Suprapubic skin (tissue), 4 donors: Measurements from ENCODE around the gene RNF34. TPM values are rescaled to one million over a fixed set of nuclear protein-coding genes. Genes with fewer than 3 reads are reported as not detected.
"Not testable (repeated sequence)": the region's sequence is repeated elsewhere in the genome, so short reads cannot be mapped to it uniquely, and the experiment has no call there.

Source experiments
- DNase-seq, 2 donors: peaks; one replicate each; pipeline ENCODE4 v3.0.0-alpha.2; 2019; ENCODE audit warnings: low spot score in 2 of 2
- H3K27ac ChIP-seq: fragments of 200-600 bp; sonication (generic); one replicate; pipeline ENCODE4 v1.5.1; 2019
- H3K27me3 ChIP-seq: fragments of 200-600 bp; sonication (generic); one replicate; pipeline ENCODE4 v1.5.1; 2019
- H3K36me3 ChIP-seq: fragments of 200-600 bp; sonication (generic); one replicate; pipeline ENCODE4 v1.5.1; 2019
- H3K4me1 ChIP-seq: fragments of 200-600 bp; sonication (generic); one replicate; pipeline ENCODE4 v1.5.1; 2019
- H3K4me3 ChIP-seq: fragments of 200-600 bp; sonication (generic); one replicate; pipeline ENCODE4 v1.5.1; 2019; ENCODE audit warnings: mild to moderate bottlenecking
- H3K9me3 ChIP-seq: fragments of 200-600 bp; sonication (generic); one replicate; pipeline ENCODE4 v1.5.1; 2019
- EP300 ChIP-seq: sonication (generic); formaldehyde crosslinking; IDR thresholded peaks from one replicate; pipeline ENCODE4 v1.6.1; 2017; ENCODE audit warnings: antibody characterized with exemption
- POLR2A ChIP-seq, 2 donors: fragments of 450-650 bp; IDR thresholded peaks; one replicate each; pipeline ENCODE4 v1.6.1; 2017; ENCODE audit warnings: antibody characterized with exemption in 2 of 2, mild to moderate bottlenecking in 2 of 2, moderate library complexity in 2 of 2
- POLR2AphosphoS5 ChIP-seq, 3 donors: sonication (generic); formaldehyde crosslinking; IDR thresholded peaks; one replicate each; pipeline ENCODE4 v1.6.1; 2017; ENCODE audit warnings: antibody characterized with exemption in 3 of 3
- WGBS: methylation state at CpG from one replicate; pipeline ENCODE4 v1.1.5; 2018; 5-methylcytosine and 5-hydroxymethylcytosine counted together
- total RNA-seq, 4 donors: library from RNA; depleted of rRNA; stranded (reverse); fragments of >200 nt; gene quantifications; one replicate each; pipeline ENCODE4 v1.1.0, GENCODE V29; 2016
- TF ChIP-seq, protein P1 (sequence below), 2 donors: fragments of 200-600 bp in 1 of 2; fragments of 450-650 bp in 1 of 2; sonication (generic) in 1 of 2; IDR thresholded peaks; one replicate each; pipeline ENCODE4 v1.5.1; 2016 to 2019; ENCODE audit warnings: antibody characterized with exemption in 2 of 2, mild to moderate bottlenecking in 1 of 2, moderate library complexity in 1 of 2

RNF34 gene
- total RNA-seq, 4 donors from 2014 or later = 14.6 to 40.3 (median 30.4) TPM

DNA sequence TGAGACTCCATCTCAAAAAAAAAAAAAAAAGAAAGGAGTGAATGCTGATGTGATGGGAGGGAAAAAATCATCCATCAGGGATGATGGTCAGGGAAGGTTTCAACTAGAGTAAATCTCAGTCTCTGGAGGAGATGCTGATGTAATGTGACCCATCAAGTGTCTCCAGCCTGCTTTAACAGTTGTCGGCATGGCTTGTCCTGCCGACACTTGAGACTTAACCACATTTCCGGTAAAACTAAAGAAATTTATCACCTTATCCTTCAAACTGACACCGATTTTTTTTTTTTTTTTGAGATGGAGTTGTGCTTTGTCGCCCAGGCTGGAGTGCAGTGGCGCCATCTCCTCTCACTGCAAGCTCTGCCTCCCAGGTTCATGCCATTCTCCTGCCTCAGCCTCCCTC lies 26.2 kb upstream of the RNF34 start:
- Histone ChIP-seq H3K27me3 (no peaks in the 10 kb centered on the region), H3K27ac (no peak overlapping the region), H3K36me3 (no peaks in the 10 kb centered on the region), H3K9me3 (no peaks in the 10 kb centered on the region), H3K4me3 (no peak overlapping the region), H3K4me1 (no peaks in the 10 kb centered on the region)
- no peak for DNase-seq
- no peak for TF ChIP-seq POLR2A (IDR thresholded peaks at IDR 0.05)
- TF ChIP-seq EP300 = no peak
- no peak for TF ChIP-seq POLR2AphosphoS5 (IDR thresholded peaks at IDR 0.05)
- TF ChIP-seq, protein P1, sequence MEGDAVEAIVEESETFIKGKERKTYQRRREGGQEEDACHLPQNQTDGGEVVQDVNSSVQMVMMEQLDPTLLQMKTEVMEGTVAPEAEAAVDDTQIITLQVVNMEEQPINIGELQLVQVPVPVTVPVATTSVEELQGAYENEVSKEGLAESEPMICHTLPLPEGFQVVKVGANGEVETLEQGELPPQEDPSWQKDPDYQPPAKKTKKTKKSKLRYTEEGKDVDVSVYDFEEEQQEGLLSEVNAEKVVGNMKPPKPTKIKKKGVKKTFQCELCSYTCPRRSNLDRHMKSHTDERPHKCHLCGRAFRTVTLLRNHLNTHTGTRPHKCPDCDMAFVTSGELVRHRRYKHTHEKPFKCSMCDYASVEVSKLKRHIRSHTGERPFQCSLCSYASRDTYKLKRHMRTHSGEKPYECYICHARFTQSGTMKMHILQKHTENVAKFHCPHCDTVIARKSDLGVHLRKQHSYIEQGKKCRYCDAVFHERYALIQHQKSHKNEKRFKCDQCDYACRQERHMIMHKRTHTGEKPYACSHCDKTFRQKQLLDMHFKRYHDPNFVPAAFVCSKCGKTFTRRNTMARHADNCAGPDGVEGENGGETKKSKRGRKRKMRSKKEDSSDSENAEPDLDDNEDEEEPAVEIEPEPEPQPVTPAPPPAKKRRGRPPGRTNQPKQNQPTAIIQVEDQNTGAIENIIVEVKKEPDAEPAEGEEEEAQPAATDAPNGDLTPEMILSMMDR (IDR thresholded peaks at IDR 0.05) = no peak
- WGBS = 87% methylated on average over 6 of the region's 6 CpGs

DNA sequence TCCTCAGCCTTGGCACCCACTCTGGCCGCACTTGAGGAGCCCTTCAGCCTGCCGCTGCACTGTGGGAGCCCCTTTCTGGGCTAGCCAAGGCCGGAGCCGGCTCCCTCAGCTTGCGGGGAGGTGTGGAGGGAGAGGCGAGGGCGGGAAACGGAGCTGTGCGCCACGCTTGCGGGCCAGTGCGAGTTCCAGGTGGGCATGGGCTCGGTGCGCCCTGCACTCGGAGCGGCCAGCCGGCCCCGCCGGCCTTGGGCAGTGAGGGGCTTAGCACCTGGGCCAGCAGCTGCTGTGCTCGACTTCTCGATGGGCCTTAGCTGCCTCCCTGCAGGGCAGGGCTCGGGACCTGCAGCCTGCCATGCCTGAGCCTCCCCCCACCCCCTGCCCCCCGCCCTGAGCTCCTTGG lies 25.6 kb upstream of the RNF34 start:
- H3K27me3 ChIP-seq, DNase-seq, H3K4me1 ChIP-seq, H3K27ac ChIP-seq, H3K36me3 ChIP-seq, H3K9me3 ChIP-seq, H3K4me3 ChIP-seq: not testable (repeated sequence)
- 100% methylated on average over 3 of the region's 23 CpGs for WGBS

DNA sequence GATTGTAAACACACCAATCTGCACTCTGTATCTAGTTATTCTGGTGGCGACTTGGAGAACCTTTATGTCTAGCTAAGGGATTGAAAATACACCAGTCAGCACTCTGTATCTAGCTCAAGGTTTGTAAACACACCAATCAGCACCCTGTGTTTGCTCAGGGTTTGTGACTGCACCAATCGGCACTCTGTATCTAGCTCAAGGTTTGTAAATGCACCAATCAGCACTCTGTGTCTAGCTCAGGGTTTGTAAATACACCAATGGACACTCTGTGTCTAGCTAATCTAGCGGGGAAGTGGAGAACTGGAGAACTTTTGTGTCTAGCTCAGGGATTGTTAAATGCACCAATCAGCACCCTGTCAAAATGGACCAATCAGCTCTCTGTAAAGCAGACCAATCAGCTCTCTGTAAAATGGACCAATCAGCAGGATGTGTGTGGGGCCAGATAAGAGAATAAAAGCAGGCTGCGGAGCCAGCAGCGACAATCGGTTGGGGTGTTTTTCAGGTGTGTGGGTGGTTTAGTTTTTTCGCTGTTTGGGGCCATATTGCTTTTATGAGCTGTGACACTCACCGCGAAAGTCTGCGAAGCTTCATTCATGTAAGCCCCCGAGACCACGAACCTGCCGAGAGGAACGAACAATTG lies 24.9 kb upstream of the RNF34 start:
- not testable (repeated sequence) for DNase-seq, H3K9me3 ChIP-seq, H3K27me3 ChIP-seq, H3K4me3 ChIP-seq, H3K36me3 ChIP-seq, H3K4me1 ChIP-seq, H3K27ac ChIP-seq
- WGBS = 86% methylated on average over 14 of the region's 14 CpGs

DNA sequence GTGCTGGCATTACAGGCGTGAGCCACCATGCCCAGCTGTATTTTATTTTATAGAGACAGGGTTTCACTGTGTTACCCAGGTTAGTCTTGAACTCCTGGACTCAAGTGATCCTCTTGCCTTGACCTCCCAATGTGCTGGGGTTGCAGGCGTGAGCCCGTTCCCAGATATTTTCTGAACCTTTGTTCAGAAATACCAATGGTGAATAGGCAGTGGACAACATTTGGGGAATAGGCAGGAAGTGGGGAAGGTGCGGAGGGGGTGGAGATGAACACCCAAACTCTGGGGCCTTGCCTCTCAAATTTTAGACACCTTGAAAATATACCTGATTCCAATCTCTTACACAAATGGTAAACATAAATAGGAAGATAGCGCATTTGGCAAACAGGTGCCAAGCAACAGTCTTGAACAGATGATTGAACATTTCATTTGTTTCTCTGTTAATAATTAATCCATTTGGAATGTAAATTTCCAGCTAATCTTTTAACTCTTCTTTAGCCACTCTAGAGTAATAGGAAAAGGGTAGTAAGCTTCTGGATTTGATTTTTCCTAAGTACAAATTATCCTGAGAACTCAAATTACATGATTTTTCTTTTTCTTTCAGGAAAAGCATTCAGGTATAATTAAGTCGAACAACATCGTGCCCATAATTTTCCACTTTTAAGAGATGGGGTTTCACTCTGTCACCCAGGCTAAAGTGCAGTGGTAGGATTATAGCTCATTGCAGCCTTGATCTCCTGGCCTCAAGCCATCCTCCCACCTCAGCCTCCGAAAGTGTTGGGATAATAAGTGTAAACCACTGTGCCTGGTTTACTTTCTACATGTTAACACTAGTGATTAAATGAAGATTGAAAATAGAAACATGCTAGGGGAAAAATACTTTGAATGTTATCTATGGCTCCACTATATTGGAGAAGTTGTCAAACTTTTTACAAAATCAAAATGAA lies 22.9 kb upstream of the RNF34 start:
- TF ChIP-seq EP300 (no peak), POLR2A (IDR thresholded peaks at IDR 0.05) (no peak), POLR2AphosphoS5 (IDR thresholded peaks at IDR 0.05) (no peak)
- TF ChIP-seq, protein P1 (IDR thresholded peaks at IDR 0.05) = no peak
- H3K4me3 ChIP-seq = no peak overlapping the region
- no peak overlapping the region for H3K27ac ChIP-seq
- no peaks in the 10 kb centered on the region for H3K27me3 ChIP-seq
- WGBS = 91% methylated on average over 8 of the region's 8 CpGs
- no peaks in the 10 kb centered on the region for H3K36me3 ChIP-seq
- H3K9me3 ChIP-seq = no peaks in the 10 kb centered on the region
- no peak for DNase-seq
- H3K4me1 ChIP-seq = no peaks in the 10 kb centered on the region

DNA sequence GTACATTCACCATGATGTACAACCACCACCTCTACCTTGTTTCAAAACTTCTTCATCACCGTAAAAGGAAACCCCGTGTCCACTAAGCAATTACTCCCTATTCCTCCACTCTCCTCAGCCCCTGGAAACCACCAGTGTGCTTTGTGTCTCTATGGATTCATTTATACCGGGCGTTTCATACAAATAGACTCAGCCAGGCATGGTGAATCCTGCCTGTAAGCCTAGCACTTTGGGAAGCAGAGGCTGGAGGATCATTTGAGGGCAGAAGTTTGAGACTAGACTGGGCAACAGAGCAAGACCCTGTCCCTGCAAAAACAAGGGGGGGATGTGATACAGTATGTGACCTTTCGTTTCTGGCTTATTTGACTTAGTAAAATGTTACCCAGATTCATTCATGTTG lies 21.2 kb upstream of the RNF34 start:
- Histone ChIP-seq H3K27ac (no peak overlapping the region), H3K4me3 (no peak overlapping the region), H3K9me3 (no peaks in the 10 kb centered on the region), H3K27me3 (no peaks in the 10 kb centered on the region), H3K36me3 (no peaks in the 10 kb centered on the region), H3K4me1 (no peaks in the 10 kb centered on the region)
- WGBS = 83% methylated on average over 5 of the region's 5 CpGs
- TF ChIP-seq POLR2AphosphoS5 (IDR thresholded peaks at IDR 0.05) (no peak), EP300 (no peak), POLR2A (IDR thresholded peaks at IDR 0.05) (no peak)
- TF ChIP-seq, protein P1 (IDR thresholded peaks at IDR 0.05) = no peak
- DNase-seq = no peak

DNA sequence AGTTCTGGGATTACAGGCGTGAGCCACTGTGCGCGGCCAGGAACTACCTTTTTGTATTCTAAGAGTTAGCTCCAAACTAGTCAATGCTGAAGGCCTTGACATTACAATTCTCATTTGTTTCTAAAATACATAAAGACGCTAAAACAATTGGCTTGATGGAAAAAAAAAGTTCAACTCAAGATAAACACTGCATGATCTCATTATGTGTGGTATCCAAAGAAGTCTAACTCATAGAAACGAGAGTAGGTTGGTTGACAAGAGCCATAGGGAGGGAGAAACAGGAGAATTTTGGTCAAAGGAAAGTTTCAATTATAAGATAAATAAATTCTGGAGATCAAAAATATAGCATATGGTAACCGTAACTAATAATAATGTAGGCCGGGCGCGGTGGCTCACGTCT lies 20.0 kb upstream of the RNF34 start:
- Histone ChIP-seq H3K27me3 (no peaks in the 10 kb centered on the region), H3K9me3 (no peaks in the 10 kb centered on the region), H3K4me3 (no peak overlapping the region), H3K27ac (no peak overlapping the region), H3K4me1 (no peaks in the 10 kb centered on the region), H3K36me3 (no peaks in the 10 kb centered on the region)
- TF ChIP-seq POLR2AphosphoS5 (IDR thresholded peaks at IDR 0.05) = no peak
- no peak for TF ChIP-seq POLR2A (IDR thresholded peaks at IDR 0.05)
- 83% methylated on average over 10 of the region's 10 CpGs for WGBS
- DNase-seq = no peak
